H1 (cell line): ENCODE measurements around the gene FAM241B.

ENCODE experiments used
- CBX5 ChIP-seq: fragments of 300-800, 300-1000 bp; sonication (generic); IDR thresholded peaks from 2 replicates; pipeline ENCODE4 v1.7.1; 2016; ENCODE audit warnings: antibody characterized with exemption, low read length, low read depth
- CTCF ChIP-seq, 3 experiments: IDR thresholded peaks; 1 replicate in 2 of 3; 2 replicates in 1 of 3; pipeline versions ENCODE4 v1.5.1 to v1.6.1; 2011; ENCODE audit warnings: low read length in 3 of 3, mild to moderate bottlenecking in 3 of 3, inconsistent platforms in 2 of 3, low read depth in 1 of 3, moderate library complexity in 1 of 3; ENCODE audit not compliant: insufficient read depth in 1 of 3; ENCODE audit errors: control extremely low read depth in 1 of 3
- TEAD4 ChIP-seq: IDR thresholded peaks from 2 replicates; pipeline ENCODE4 v1.6.1; 2012; ENCODE audit warnings: low read depth, low read length, inconsistent platforms, mixed read lengths

- no peak for TF ChIP-seq TEAD4
- TF ChIP-seq CTCF (IDR thresholded peaks at IDR 0.05; ENCODE audit: control extremely low read depth in 1 of 3, insufficient read depth in 1 of 3, low read depth in 1 of 3, low read length in 3 of 3): no peak
- no peak for TF ChIP-seq CBX5
These were observed 26.0 kb downstream of the FAM241B start for GRCh38 chr10:69655868-69656555.
